Peyer's patch (tissue), 4 donors: Measurements from ENCODE around the gene PCDHGA6. TPM values are rescaled to one million over a fixed set of nuclear protein-coding genes. Genes with fewer than 3 reads are reported as not detected.
"Not testable (repeated sequence)": the region's sequence is repeated elsewhere in the genome, so short reads cannot be mapped to it uniquely, and the experiment has no call there.

ENCODE experiments used
- DNase-seq, 3 donors: peaks; one replicate each; pipeline ENCODE4 v3.0.0-alpha.2; 2017 to 2019
- H3K27ac ChIP-seq, 4 donors: fragments of 200-600 bp; sonication (generic); one replicate each; pipeline ENCODE4 v1.5.1; 2016 to 2019
- H3K27me3 ChIP-seq, 2 donors: fragments of 200-600 bp; sonication (generic); one replicate each; pipeline ENCODE4 v1.5.1; 2019
- H3K36me3 ChIP-seq, 3 donors: fragments of 200-600 bp; sonication (generic); one replicate each; pipeline ENCODE4 v1.5.1; 2016 to 2019
- H3K4me1 ChIP-seq, 4 donors: fragments of 200-600 bp; sonication (generic); one replicate each; pipeline ENCODE4 v1.5.1; 2016 to 2019
- H3K4me3 ChIP-seq, 4 donors: fragments of 200-600 bp; sonication (generic); 1 replicate in 3 of 4; 2 replicates in 1 of 4; pipeline ENCODE4 v1.5.1; 2016 to 2019; ENCODE audit warnings: mild to moderate bottlenecking in 1 of 4
- H3K9me3 ChIP-seq, 4 donors: fragments of 200-600 bp; sonication (generic); one replicate each; pipeline ENCODE4 v1.5.1; 2016 to 2019; ENCODE audit warnings: mild to moderate bottlenecking in 1 of 4
- CTCF ChIP-seq, 6 experiments: fragments of 450-650 bp in 4 of 6; fragments of 200-600 bp in 2 of 6; sonication (generic) in 1 of 6; IDR thresholded peaks; one replicate each; pipeline ENCODE4 v1.5.1; 2017 to 2019; ENCODE audit warnings: antibody characterized with exemption in 6 of 6, mild to moderate bottlenecking in 3 of 6, moderate library complexity in 1 of 6
- POLR2A ChIP-seq, 2 donors: fragments of 450-650 bp; IDR thresholded peaks; one replicate each; pipeline ENCODE4 v1.5.1; 2017; ENCODE audit warnings: antibody characterized with exemption in 2 of 2, mild to moderate bottlenecking in 2 of 2, moderate library complexity in 2 of 2
- total RNA-seq, 4 donors: library from RNA; depleted of rRNA; stranded (reverse); fragments of >200 nt; gene quantifications; one replicate each; pipeline ENCODE4 v1.1.0, GENCODE V29; 2016

PCDHGA6 gene
- total RNA-seq, 4 donors from 2014 or later, result 0.70 to 4.1 (median 1.0) TPM

GRCh38 chr5:141374627-141375026 lies 936 bp downstream of the PCDHGA6 start:
- Histone ChIP-seq H3K4me1 (no peaks in the 10 kb centered on the region), H3K27ac (no peak overlapping the region), H3K9me3 (peaks cover 0 to 68% (median 16%) of the 10 kb centered on the region in 4 donors), H3K27me3 (no peaks in the 10 kb centered on the region), H3K4me3 (no peak overlapping the region), H3K36me3 (no peaks in the 10 kb centered on the region)
- TF ChIP-seq CTCF (IDR thresholded peaks at IDR 0.05), result no peak
- TF ChIP-seq POLR2A (IDR thresholded peaks at IDR 0.05), result no peak
- no peak for DNase-seq

GRCh38 chr5:141375444-141376155 lies 1.9 kb downstream of the PCDHGA6 start:
- not testable (repeated sequence) for H3K27me3 ChIP-seq, H3K4me3 ChIP-seq, DNase-seq, H3K4me1 ChIP-seq, H3K36me3 ChIP-seq, H3K27ac ChIP-seq
- peaks cover 0 to 65% (median 16%) of the 10 kb centered on the region in 4 donors for H3K9me3 ChIP-seq

- H3K4me3 ChIP-seq, result peak within 1 kb of the TSS in 2 of 4 donors; percentile 24 to 25
- H3K27ac ChIP-seq, result no peak within 1 kb of the TSS
- H3K4me1 ChIP-seq, result no peaks in the 10 kb centered on the region
- DNase-seq, result no peak
- no peaks in the 10 kb centered on the region for H3K27me3 ChIP-seq
- no peak for TF ChIP-seq POLR2A (IDR thresholded peaks at IDR 0.05)
- TF ChIP-seq CTCF (IDR thresholded peaks at IDR 0.05), result no peak
- peaks cover 0 to 54% (median 4%) of the 10 kb centered on the region in 4 donors for H3K9me3 ChIP-seq
- no peaks in the 10 kb centered on the region for H3K36me3 ChIP-seq
Observed at GRCh38 chr5:141382469-141383294, 9.0 kb downstream of the PCDHGA6 start, which contains the start of gene PCDHGA7. Gene PCDHGA7 (plus strand): TSS chr5:141382742. CDS start chr5:141382900, 158 bp downstream.

GRCh38 chr5:141383345-141383744 lies 9.7 kb downstream of the PCDHGA6 start:
- Histone ChIP-seq H3K27ac (no peak overlapping the region), H3K27me3 (no peaks in the 10 kb centered on the region), H3K36me3 (no peaks in the 10 kb centered on the region), H3K4me1 (no peaks in the 10 kb centered on the region), H3K4me3 (no peak overlapping the region), H3K9me3 (peaks cover 0 to 50% (median 4%) of the 10 kb centered on the region in 4 donors)
- DNase-seq, result no peak
- TF ChIP-seq POLR2A (IDR thresholded peaks at IDR 0.05) (no peak), CTCF (IDR thresholded peaks at IDR 0.05) (no peak)

- H3K4me3 ChIP-seq, result no peak overlapping the region
- H3K27ac ChIP-seq, result no peak overlapping the region
- TF ChIP-seq CTCF (IDR thresholded peaks at IDR 0.05) (no peak), POLR2A (IDR thresholded peaks at IDR 0.05) (no peak)
- H3K4me1 ChIP-seq, result no peaks in the 10 kb centered on the region
- peaks cover 0 to 63% (median 7%) of the 10 kb centered on the region in 4 donors for H3K9me3 ChIP-seq
- H3K27me3 ChIP-seq, result no peaks in the 10 kb centered on the region
- DNase-seq, result no peak
- H3K36me3 ChIP-seq, result no peaks in the 10 kb centered on the region
Observed at GRCh38 chr5:141384471-141385267, 11.0 kb downstream of the PCDHGA6 start.
